Inferior parietal cortex (tissue), 1 donor: ENCODE measurements around the gene CTNND2.

Experiments used
- DNase-seq: peaks from one replicate; pipeline ENCODE4 v3.0.0-alpha.2; 2016; ENCODE audit errors: extremely low spot score

The CTNND2 gene

GRCh38 chr5:10988622-10989021, 915.6 kb downstream of the CTNND2 start:
- DNase-seq: no peak

- DNase-seq: peak; percentile 39
Measured at GRCh38 chr5:10987925-10988504, 916.2 kb downstream of the CTNND2 start.

DNA sequence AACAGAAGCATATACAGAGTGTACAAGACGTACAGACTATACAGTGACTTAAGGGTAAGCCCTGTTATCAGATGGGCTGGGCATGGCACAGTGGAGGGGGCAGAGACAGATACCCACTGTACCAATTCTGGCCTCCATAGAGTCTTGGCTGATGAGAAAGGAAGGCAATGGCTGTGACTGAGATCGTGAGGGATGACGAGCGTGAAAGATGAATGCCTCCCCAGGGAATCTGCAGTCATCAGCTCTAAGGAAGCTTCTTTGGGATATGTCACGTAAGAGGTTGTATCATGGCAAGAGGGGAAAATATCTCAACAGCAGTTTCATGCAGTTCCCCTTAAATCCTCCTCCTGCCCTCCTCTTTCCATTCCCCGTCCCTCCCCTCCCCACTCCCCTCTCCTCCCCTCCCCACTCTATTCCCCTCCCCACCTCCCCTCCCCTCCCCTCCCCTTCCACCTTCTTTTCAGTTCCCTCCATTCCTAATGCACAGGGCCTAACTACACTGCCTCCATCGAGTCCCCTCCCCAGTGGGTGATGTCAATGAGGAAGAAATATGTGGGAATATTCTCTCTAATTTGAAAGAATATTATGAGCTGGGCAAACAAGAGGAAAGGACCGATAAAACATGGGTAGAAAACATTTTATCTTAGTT, 916.8 kb downstream of the CTNND2 start:
- DNase-seq: no peak

DNA sequence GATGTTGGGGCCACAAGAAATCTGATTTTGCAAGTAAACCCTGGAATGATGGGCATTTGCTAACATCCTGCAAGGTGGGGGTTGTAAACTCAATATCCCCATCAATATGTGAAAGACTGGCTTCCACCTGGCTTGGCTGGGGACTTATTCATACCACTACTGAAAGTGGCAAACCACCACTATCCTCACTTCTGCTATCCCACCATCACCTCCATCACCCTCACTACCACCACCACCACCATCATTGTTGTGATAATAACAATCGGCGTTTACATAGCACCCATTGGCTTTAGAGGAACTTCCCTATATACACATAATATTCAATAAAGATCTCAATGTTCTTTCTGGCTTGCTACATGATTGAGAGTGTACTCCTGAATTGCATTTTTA, 918.5 kb downstream of the CTNND2 start:
- no peak for DNase-seq

- DNase-seq: no peak
Measured at GRCh38 chr5:10985091-10985720, 919.0 kb downstream of the CTNND2 start.

GRCh38 chr5:10984021-10984715, 920.1 kb downstream of the CTNND2 start:
- DNase-seq: no peak

DNA sequence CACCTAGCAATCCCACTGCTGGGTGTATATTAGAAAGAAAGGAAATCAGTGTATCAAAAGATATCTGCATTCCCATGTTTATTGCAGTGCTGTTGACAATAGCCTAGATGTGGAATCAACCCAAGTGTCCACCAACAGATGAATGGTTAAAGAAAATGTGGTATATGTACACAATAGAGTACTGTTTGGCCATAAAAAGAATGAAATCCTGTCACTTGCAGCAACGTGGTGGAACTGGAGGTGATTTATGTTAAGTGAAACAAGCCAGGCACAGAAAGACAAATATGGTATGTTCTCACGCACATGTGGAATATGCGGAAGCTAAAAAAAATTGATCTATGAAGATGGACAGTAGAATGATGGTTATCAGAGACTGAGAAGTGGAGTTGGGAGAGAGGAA, 921.6 kb downstream of the CTNND2 start:
- DNase-seq: no peak

DNA sequence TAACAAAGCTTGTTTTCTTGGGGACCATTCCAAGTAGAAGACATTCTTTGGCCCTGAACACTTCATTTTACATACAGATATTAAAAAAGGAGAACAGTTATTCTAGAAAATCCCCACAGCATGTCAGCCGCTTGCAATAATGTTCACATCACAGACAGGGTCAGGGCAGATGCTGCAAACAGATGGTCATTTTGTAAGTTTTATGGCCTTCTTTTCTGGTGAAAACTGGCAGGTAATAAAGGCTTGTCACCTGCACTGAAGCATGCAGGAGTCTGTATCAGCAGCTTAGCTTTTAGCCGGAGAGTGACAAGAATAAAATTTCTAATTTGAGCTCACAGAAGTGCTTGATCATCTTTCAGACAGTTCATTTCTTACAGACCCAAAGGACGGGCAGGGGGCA, 922.3 kb downstream of the CTNND2 start:
- no peak for DNase-seq

DNA sequence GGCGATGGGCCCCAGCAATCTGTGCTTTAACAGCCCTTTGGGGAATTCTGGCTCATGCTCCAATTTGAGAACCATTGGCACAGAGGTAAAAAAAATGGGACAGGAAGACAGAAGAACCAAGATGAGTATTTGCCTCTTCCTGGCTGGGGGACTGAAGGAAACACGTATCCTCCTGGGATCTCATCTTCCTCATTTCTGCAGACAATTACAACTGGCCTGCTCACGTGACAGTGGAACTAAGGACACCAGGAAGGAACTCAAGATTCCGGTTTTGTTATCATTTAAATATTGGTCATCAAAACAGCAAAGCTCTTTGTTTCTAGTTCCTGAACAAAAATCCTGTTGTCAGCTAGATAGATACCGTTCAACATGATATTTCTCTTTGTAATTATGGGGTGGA, 927.2 kb downstream of the CTNND2 start:
- DNase-seq: no peak

DNA sequence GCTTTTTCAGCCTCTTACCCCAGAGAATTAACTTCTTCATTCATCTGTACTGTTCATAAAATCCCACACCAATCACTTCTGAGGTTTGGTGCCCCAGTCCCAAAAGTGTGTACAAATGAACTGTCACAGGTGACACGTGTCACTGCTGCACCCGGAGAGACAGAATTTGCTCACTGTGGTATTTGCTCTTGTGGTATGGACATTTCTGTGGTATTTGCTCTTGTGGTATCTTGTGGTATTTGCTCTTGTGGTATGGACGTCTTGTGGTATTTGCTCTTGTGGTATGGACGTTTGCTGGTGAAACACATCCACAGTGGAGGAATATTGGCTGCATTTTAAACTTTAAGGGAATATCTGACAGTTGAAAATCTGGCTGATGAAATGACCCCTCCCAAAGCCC, 928.3 kb downstream of the CTNND2 start:
- no peak for DNase-seq

DNA sequence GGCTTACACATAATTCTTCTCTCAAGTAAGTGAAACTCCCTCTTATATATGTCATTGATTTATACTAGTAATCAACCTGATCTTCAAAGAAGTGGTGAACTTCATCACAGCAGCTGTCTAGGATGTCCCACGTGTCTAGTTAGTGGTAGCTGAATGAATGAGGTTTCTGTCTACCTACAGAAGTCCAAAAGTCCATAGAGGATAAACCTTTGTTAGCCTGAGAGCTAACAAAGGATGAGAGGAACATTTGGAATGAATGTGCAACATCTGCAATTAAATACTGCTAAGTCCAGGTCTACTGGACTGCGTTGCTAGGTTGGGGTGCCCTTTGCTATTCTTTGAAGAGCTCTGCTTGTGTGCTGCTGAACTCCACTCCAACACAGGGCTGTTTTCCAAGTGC, 929.4 kb downstream of the CTNND2 start:
- no peak for DNase-seq

GRCh38 chr5:10973316-10973715, 930.9 kb downstream of the CTNND2 start:
- no peak for DNase-seq

DNA sequence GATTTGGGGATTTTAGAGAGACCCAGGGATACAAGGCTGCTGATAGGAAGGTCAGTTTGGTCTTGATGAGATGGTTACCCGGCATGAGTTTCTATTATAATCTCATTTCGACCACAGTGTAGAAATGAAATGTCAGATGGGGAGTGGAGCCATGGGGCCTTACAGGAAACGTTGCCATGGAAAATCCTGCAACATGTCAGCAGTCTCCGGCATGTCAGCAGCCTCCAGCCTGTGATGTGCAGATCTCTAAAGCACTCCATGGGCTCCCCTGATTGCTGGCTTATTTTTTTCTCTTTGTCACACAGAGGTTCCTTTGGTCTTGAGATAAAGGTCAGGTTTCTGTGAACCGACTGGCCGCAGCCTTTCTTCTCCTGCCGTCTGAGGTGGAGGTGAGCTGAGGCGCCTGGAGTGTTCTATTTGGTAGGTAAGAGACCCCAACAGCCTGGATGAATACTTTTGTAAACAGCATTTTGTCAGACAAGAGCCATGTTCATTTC, 934.5 kb downstream of the CTNND2 start:
- no peak for DNase-seq

DNA sequence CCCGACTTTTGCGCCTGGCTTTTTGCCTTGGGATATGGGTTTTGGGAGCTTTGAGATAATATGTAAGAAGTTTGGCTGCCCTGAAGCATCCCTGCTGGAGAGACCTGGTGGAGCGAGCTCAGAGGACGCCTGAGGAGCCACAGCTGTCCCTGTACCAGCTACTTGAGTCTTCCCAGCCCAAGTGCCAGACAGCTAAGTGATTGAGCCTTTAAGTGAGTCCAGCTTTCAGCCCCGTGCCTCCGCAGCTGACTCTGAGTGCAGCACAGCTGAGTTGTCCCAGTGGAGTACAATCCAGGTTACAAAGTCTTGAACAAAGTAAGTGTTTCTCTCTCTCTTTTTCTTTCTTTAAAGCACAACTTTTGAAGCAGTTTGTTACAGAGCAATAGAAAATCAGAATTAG, 939.4 kb downstream of the CTNND2 start:
- DNase-seq: no peak

- DNase-seq: no peak
Measured at GRCh38 chr5:10958728-10959127, 945.5 kb downstream of the CTNND2 start.

GRCh38 chr5:10949856-10950630, 954.2 kb downstream of the CTNND2 start:
- no peak for DNase-seq

DNA sequence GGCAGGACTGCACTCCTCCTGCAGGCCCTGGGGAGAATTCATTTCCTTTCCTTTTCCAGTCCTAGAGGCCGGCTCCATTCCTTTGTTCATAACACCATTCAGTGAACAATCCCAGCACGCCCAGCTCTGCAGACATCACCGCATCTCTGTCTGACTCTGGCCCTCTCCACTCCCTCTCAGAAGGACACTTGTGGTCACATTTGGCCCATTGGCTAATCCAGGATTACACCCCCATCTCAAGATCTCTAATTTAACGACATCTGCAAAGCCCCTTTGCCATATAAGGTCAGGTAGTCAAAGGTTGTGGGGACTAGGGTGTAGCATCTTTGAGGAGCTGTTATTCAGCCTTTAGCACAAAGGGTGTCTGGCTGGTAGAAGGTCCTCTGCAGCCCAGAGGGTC, 958.2 kb downstream of the CTNND2 start:
- DNase-seq: no peak

- DNase-seq: no peak
Measured at GRCh38 chr5:10941900-10942299, 962.3 kb downstream of the CTNND2 start.

DNA sequence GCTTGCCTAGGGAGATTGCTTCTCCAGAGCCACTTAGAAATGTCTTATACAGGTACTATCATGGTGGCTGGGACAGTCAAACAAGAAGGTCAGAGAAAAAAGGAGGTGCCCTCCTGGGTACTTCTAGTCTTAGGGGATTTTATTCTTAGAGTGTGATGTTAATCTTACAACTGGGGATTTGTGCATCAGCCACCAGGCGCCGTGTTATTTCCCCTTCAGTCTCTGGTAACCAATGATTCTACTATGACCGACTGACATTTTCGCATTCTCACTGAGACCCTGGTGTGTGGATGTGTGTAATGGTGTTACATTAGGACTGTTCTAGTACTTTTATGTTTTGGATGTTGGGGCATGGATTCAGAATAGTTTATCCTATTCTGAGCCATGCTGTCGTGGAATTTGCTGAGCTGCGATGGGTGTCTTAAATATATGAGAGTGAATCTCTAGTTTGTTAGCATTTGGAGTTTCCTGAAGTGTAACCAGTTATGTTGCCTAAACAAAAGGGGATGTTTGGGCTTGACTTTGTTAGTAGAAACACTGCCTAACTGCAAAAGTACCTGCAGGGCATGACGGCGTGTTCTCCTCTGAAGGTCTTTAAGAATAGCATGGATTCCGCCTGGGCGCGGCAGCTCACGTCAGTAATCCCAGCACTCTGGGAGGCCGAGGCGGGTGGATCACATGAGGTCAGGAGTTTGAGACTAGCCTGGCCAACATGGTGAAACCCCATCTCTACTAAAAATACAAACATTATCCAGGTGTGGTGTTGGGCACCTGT, 968.0 kb downstream of the CTNND2 start:
- no peak for DNase-seq

DNA sequence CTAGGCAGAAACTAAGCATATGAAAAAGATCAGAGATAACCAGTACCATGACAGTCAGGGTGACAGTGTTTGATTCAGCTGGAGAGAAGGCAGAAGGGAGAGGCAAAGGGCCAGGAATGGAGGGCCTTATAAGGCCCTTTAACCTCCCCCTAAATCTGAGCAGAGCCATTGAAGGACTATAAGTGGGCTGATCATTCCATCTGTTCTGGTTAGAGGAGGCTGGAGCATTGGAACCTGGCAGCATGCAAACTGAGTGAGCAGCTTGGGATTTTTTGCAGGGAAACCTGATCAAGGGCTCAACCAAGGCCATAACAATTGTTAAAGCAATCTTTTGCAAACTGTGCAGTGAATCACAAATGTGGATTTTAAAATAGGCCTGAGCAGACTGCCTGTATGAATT, 968.7 kb downstream of the CTNND2 start:
- DNase-seq: no peak

DNA sequence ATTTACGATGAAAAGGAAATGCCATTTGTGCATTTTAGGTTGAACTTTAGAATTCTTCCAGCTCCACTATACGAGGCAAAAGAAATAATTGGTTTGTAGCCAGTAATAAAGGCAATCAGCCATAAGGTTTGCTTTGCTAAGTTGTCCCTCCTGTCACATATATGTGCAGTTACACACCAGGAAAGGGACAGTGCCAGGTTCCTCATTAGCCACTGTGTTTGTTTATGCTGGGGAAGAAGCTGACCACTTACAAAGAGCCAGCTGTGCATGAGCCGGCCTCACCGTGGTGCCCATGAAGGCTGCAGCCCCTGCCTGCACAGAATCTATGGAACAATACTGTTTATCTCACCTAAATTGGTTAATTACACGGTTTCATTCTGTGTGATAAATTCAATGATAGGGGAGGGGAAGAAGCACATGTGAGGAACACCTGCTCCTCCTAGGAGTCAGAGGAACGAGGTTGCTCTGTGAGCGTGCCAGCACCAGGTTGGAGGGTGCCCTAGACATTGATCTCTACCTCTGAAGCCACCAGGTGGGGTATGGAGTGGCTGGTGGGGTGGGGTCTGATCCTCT, 969.4 kb downstream of the CTNND2 start:
- DNase-seq: no peak
